HG03159 (cell line): Measurements from ENCODE around the gene ATG2A.
A peak's percentile ranks its signal among the peaks of the same experiment; 100 is the strongest.

ENCODE experiments used
- ATAC-seq: cut with Tn5 transposase; IDR thresholded peaks from one replicate; pipeline ENCODE4 v1.9.1; 2021; ENCODE audit warnings: mild to moderate bottlenecking, moderate library complexity; ENCODE audit not compliant: unreplicated experiment

ATG2A gene

DNA sequence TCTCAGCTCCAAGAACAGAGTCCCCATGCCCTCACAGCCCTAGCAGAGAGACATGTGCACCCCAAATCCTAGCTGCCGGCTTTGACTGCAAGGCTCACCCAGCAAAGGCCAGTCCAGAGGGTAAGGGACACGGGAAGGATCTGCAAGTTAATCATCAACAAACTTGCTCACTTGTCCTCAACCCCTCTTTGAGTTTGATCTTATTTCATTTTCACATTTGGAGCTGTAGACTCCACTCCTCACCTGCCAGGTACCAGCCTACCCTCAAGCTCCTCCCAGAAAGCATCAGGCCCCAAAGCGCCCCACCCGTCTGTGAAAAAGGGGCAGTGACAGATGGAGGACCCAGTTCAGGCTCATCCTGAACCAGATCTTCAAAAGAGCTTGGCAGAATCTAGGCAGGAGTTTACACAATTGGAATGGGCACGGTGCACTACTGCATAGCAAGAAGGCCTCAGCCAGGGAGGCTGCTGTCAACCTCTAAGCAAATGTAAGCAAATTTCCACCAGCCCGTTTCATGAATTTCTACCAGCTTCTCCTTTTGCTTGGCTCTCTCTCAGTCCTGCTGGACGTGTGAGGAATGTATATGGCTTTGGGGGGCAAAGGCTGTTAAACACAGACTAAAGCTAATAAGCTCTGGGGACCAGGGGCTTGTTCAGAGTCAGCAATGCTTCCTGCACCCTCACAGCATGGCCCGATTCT is 44.1 kb downstream of the ATG2A start:
- ATAC-seq, result no peak

GRCh38 chr11:64871492-64871891 is 45.5 kb downstream of the ATG2A start:
- ATAC-seq, result no peak

DNA sequence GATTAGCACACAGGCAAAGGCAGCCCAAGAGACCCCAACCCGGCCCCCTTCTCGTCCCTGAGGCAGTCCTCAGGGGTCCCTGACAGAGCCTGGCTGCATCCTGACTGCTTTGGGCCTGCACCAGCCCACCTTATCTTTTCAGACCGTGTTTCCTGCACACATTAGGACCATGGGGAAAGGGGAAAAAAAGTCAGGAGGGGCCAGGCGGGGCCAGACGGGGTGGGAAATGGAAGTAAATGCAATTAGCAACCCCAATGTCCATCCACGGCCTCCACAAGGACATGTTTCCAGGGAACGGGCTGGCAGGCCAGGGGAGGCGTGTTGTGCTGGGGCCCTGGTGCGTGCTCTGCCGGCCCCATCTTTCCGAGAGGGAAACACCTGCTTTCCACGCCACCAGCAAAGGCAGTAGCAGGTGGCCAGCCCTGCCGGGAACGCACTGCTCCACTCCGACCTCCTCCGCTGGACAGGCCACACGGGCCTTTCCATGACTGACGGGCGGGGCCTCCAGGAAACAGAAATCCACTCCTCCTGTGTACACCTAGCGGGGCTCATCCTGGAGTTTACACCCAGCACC is 46.0 kb downstream of the ATG2A start:
- no peak for ATAC-seq

DNA sequence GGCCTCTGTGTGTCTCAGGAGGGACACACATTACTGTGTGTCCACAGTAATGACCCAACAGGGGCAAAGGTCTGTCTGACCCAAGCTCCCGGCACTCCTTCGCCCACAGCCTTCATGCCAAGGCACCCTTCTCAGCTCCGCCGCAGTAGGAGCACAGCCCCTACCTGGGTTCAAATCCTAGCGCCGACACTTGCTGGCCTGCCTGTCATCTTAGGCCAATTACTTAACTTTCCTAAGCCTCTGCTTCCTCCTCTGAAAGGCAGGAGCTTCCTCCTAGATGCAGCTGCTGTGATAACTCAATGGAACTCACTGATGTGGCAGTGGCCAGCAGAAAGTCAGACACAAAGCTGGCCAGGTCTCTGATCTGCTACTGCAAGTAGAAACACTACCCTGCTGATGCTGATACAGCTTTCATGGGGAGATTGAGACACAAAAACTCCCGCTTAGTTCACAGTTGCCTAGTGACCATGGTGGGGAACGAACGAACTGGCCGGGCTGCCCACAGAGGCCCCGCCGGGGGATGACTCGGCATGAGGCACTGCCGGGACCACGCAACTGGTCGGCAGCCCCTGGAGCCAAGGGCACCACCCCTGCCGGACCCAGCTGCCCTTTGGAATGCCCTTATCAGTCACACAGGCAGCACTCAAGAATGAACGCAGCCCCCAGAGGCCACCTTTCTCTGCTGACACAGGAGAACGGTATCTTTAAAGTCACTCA is 46.7 kb downstream of the ATG2A start:
- ATAC-seq, result no peak

GRCh38 chr11:64869571-64870175 is 47.3 kb downstream of the ATG2A start:
- no peak for ATAC-seq

GRCh38 chr11:64868904-64869570 is 48.0 kb downstream of the ATG2A start:
- ATAC-seq, result no peak

GRCh38 chr11:64867748-64868462 is 49.1 kb downstream of the ATG2A start:
- ATAC-seq, result no peak

DNA sequence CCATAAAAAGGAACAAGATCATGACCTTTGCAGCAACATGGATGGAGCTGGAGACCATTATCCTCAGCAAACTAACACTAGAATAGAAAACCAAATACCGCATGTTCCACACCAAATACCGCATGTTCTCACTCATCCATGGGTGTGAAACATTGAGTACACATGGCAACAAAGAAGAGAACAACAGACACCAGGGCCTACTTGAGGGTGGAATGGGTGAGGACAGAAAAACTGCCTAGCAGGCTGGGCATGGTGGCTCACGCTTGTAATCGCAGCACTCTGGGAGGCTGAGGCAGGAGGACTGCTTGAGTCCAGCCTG is 50.9 kb downstream of the ATG2A start:
- no peak for ATAC-seq

- peak; percentile 46 for ATAC-seq
Observed at GRCh38 chr11:64865286-64866172, 51.5 kb downstream of the ATG2A start.

DNA sequence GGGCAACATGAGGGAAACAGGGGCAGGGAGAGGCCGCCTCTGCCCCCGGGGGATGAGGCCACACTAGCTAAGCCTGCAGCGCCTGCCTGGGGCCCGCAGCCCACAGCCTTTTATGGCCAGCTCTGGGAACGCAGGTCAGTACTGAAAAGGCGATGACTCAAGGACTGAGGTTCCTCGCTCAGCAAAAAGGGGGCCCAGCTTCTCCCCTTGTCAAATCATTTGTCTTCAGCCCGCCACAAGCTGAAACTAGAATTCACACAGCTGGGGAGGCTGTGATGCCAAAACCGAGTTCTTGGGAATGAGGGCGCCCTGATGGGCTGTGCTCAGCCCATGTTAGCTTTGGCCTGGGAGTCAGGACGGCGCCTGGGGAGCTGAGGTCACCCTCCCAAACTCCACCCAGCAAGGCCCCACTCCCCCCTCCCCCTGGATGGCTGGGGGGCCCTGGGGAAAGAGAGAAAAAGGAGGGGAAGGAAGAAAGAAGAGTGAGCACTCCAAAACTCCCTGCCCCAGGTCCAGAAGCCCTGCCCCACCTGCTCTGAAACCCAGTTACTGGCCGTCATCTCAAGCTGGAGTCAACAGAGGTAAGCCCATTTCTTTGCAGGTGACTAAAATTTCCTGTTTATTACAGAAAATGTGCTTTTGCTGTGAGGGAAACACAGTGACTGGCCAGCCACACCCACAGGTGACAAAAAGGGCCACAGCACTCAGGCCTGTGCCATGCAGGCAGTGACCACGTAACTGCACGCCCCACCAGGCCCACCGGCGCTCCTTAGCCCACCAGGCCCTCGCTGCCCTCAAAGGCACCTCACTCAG is 52.3 kb downstream of the ATG2A start:
- peak; percentile 18 for ATAC-seq

DNA sequence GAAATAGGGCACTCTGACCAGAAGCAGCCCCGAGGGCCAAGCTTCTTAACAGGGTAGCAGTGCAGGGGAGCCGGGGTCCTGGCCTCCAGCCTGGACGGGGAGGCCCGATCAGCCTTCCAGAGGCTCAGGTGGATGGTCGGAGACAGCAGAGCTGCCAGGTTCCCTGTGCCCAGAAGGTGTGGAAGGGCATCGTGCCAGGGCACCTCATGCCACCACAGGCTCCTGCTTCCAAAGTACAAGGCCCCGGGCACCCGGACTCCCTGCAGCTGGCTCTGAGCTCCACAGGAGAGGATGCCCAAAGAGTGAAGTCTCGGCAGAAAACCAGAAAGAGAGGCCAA is 52.9 kb downstream of the ATG2A start:
- ATAC-seq, result no peak

GRCh38 chr11:64863391-64864060 is 53.5 kb downstream of the ATG2A start:
- no peak for ATAC-seq

GRCh38 chr11:64862987-64863390 is 54.0 kb downstream of the ATG2A start:
- no peak for ATAC-seq

DNA sequence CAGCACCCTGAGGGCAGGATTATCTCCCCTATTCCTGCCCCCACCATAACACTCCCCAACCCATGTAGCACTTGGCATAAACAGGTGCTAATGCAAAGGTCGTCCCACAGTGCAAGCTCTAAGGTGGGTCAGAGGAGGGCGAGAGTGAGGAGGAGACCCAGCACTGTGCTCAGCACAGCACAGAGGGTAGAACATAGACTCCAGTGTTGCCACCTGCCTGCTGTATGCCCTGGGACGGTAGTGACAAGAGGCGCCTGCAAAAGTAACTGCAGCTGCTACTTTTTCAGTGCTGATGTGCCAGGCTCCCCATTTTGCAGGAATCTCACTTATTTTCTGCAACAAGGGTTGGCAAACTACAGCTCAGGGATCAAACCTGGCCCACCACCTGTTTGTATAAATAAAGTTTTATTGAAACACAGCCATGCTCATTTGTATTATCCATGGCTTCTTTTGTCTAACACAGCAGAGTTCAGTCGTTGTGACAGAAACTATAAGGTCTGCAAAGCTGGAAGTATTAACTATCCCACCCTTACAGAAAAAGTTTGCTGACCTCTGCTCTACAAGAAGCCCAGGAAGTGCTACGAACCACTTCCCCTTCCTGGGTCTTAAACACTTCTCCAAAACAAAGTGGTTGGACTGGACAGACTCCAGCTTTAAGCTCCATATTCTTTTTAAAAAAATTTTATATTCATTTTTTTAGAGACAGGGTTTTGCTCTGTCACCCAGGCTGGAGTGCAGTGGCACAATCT is 55.6 kb downstream of the ATG2A start:
- ATAC-seq, result no peak

DNA sequence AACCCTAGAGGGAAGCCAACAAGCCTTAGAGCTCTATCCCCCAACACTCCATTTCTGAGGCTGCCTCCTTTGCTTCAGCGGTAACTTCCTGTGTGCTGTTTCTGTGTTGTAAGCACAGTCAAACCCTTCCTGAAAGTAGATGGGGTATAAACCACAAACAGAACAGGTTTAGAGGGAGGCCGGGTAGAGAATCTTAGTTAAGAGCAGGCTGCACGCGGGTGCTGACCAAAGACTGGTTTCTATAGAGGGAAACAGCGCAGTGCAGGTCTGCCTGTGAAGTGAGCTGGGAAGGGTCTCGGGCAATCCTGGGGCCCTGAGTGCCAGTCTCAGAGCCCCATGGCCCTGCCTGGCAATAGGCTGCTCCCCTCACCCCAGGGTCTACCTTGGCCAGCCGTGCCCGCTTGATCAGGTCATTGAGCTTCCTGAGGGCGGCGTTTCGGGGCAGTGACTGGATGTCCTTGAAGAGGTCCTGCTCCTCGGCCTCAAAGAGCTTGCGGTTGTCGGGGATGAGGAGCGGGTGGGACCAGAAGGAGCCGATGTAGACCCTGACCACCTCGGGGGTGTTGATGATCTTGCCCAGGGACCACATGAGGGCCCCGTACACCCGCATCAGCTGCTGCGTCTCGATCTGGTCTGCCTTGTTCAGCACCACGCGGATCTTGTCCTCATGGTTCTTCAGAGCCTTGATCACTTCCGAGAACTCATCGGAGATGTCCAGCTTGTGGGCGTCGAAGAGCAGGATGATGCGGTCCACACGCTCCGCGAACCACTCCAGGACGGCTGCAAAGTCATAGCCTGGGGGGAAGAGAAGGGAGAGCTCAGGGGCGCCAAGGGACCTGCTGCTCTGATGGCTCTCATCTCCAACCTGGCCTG is 57.2 kb downstream of the ATG2A start:
- peak; percentile 80 for ATAC-seq

DNA sequence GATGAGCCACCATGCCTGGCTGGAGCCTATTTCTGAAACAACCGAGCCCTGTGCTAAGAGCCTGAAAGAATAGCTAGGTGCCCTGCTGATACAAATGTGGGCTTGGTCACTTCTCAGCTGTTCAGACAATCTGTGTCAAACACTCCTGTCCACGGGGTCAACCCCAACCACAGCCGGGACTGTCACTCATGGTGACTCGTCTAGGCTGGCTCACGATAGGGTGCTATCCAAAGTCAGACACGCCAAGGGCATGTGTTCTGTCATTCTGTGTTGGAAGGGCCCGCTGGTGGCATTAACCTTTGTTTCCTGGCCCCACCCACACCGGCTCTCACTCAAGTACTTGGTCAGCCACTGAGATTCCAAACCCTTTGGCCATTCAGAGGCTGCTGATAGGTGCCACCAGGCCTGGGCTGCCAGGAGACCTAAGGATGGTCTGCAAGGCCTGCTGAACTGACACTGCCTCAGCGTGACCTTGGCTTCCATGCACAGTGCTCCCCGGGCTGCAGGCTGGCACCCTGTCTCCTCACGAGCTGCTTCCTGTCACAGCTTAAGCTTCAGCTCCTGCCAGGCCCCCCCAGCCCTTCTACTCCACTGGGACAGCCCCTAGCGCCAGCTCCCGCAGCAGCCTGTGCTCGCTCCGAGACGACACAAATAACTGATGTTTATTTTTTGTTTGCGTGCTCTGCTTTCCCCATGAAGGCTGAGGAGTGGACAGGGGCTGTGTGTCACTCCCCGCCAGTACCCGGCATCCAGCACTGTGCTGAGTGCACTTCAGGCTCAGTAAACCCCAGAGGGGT is 58.3 kb downstream of the ATG2A start:
- peak; percentile 9 for ATAC-seq
